Endothelial cell of umbilical vein (primary cell): ENCODE measurements around the gene ADPRH. TPM values are rescaled to one million over a fixed set of nuclear protein-coding genes. Genes with fewer than 3 reads are reported as not detected.
A peak's percentile ranks its signal among the peaks of the same experiment; 100 is the strongest.

Experiments
- BruUV-seq: library from RNA; stranded (reverse); fragments of 400-500 nt; replicated peaks from 2 replicates; lab custom pipeline; 2021; lab: Mats Ljungman, UMichigan
- CTCF ChIA-PET: fragments of 300-600, 350-600 bp; sonication (Branson Sonifier 250); formaldehyde crosslinking; loops from one replicate; lab custom pipeline; 2021; ENCODE audit warnings: antibody characterized with exemption, inconsistent platforms; lab: Charles Lee
- POLR2A ChIA-PET: fragments of 300-600, 350-600 bp; sonication (Branson Sonifier 250); formaldehyde crosslinking; loops from one replicate; lab custom pipeline; 2021; ENCODE audit warnings: antibody characterized with exemption, inconsistent platforms; lab: Charles Lee
- DNase-seq: peaks from one replicate; pipeline ENCODE4 v3.0.0-alpha.2; 2011; ENCODE audit warnings: low read depth, low spot score
- FAIRE-seq: peaks from 2 replicates; lab custom pipeline; 2011; peaks lifted over from hg19 to GRCh38; lab: Jason Lieb, UNC
- H2AFZ ChIP-seq: 2 replicates; pipeline ENCODE4 v1.6.0; 2012; ENCODE audit warnings: low read depth, low read length, control low read depth, inconsistent platforms
- H3K27ac ChIP-seq: 2 replicates; pipeline ENCODE4 v1.5.1; 2011; ENCODE audit warnings: low read depth, mild to moderate bottlenecking, control low read depth, low read length, moderate library complexity; ENCODE audit not compliant: insufficient read depth
- H3K27me3 ChIP-seq, 2 experiments: 2 replicates each; pipeline versions ENCODE4 v1.6.0 to v1.6.1; 2011; ENCODE audit warnings: low read length in 2 of 2, mixed read lengths in 1 of 2; ENCODE audit not compliant: control insufficient read depth in 2 of 2, insufficient read depth in 2 of 2
- H3K36me3 ChIP-seq, 2 experiments: 2 replicates in 1 of 2; 3 replicates in 1 of 2; pipeline ENCODE4 v1.5.1; 2011; ENCODE audit warnings: low read length in 2 of 2, mild to moderate bottlenecking in 1 of 2, moderate library complexity in 1 of 2; ENCODE audit not compliant: control insufficient read depth in 2 of 2, insufficient read depth in 2 of 2; ENCODE audit errors: extremely low read depth in 1 of 2
- H3K4me1 ChIP-seq: 3 replicates; pipeline ENCODE4 v1.5.1; 2011; ENCODE audit warnings: mild to moderate bottlenecking, low read length; ENCODE audit not compliant: control insufficient read depth, insufficient read depth; ENCODE audit errors: extremely low read depth
- H3K4me2 ChIP-seq: 2 replicates; pipeline ENCODE4 v1.6.1; 2011; ENCODE audit warnings: low read length, control low read depth, mixed read lengths; ENCODE audit not compliant: insufficient read depth
- H3K4me3 ChIP-seq, 3 experiments: fragments of 200-600 bp in 1 of 3; sonication (generic), shearing (Covaris generic) in 1 of 3; replicated peaks in 1 of 3; 2 replicates each; pipeline ENCODE4 v1.5.1; 2011 to 2016; ENCODE audit warnings: control low read depth in 3 of 3, low read length in 3 of 3, mild to moderate bottlenecking in 2 of 3, inconsistent platforms in 1 of 3, low read depth in 1 of 3, moderate library complexity in 1 of 3; ENCODE audit not compliant: insufficient read depth in 1 of 3
- H3K79me2 ChIP-seq: 2 replicates; pipeline ENCODE4 v1.6.0; 2012; ENCODE audit warnings: low read length, inconsistent platforms; ENCODE audit not compliant: control insufficient read depth, insufficient read depth
- H3K9ac ChIP-seq: replicated peaks from 2 replicates; pipeline ENCODE3; 2011; ENCODE audit warnings: low read length, control low read depth; ENCODE audit not compliant: insufficient read depth; ENCODE audit errors: extremely low read depth
- H3K9me1 ChIP-seq: replicated peaks from 3 replicates; pipeline ENCODE4 v1.6.0; 2011; ENCODE audit warnings: mild to moderate bottlenecking, low read length; ENCODE audit not compliant: control insufficient read depth, insufficient read depth; ENCODE audit errors: extremely low read depth
- H3K9me3 ChIP-seq: replicated peaks from 2 replicates; pipeline ENCODE4 v1.5.1; 2012; ENCODE audit warnings: low read length, inconsistent platforms; ENCODE audit not compliant: control insufficient read depth, insufficient read depth
- H4K20me1 ChIP-seq: replicated peaks from 2 replicates; pipeline ENCODE3; 2011; ENCODE audit warnings: mild to moderate bottlenecking, low read length; ENCODE audit not compliant: control insufficient read depth, insufficient read depth; ENCODE audit errors: extremely low read depth
- EZH2 ChIP-seq: IDR thresholded peaks from 2 replicates; pipeline ENCODE4 v1.6.1; 2012; ENCODE audit warnings: borderline replicate concordance, low read depth, mild to moderate bottlenecking, moderate library complexity, low read length, inconsistent platforms; ENCODE audit not compliant: severe bottlenecking
- FOS ChIP-seq: IDR thresholded peaks from 2 replicates; pipeline ENCODE4 v1.6.1; 2011; ENCODE audit warnings: mild to moderate bottlenecking, low read length, moderate library complexity, borderline replicate concordance; ENCODE audit not compliant: insufficient read depth
- GATA2 ChIP-seq: IDR thresholded peaks from 2 replicates; pipeline ENCODE4 v1.7.0; 2011; ENCODE audit warnings: low read depth, mild to moderate bottlenecking, moderate library complexity, mixed read lengths, low read length; ENCODE audit not compliant: insufficient read length, insufficient read depth
- JUN ChIP-seq: IDR thresholded peaks from 2 replicates; pipeline ENCODE4 v1.6.1; 2011; ENCODE audit warnings: borderline replicate concordance, low read depth; ENCODE audit not compliant: insufficient read length, insufficient read depth
- MYC ChIP-seq: IDR thresholded peaks from one replicate; pipeline ENCODE4 v1.6.1; 2011; ENCODE audit warnings: mild to moderate bottlenecking, low read depth, low read length
- POLR2A ChIP-seq: IDR thresholded peaks from 2 replicates; pipeline ENCODE4 v1.6.1; 2012; ENCODE audit warnings: low read depth, mild to moderate bottlenecking, control low read depth, low read length
- POLR2AphosphoS5 ChIP-seq: IDR thresholded peaks from 2 replicates; pipeline ENCODE4 v1.6.1; 2012; ENCODE audit warnings: low read depth, mild to moderate bottlenecking, control low read depth, low read length, moderate library complexity; ENCODE audit not compliant: insufficient read depth
- dilution Hi-C: fragments of 300-500 bp; cut with MboI; formaldehyde crosslinking; loops from one replicate; pipeline ENCODE4 v1.15.0; 2019; ENCODE audit warnings: low sequenced_read_pairs; ENCODE audit not compliant: extremely low pct_ligation_motif_present
- intact Hi-C: fragments of 100-400 bp; cut with micrococcal nuclease; formaldehyde crosslinking; loops from one replicate; pipeline ENCODE4 v1.10.0; 2022
- polyA plus RNA-seq, 4 experiments: library from polyadenylated mRNA; depleted of rRNA in 3 of 4; stranded (reverse) in 3 of 4; unstranded in 1 of 4; fragments of >200 nt; gene quantifications; 2 replicates each; pipeline versions ENCODE4 v1.2.1 to v1.2.3, GENCODE V29; 2011 to 2012; ENCODE audit warnings: missing spikeins in 1 of 4
- total RNA-seq: library from RNA; stranded (reverse); gene quantifications from 2 replicates; pipeline ENCODE4 v1.2.3, GENCODE V29; 2021
- TF ChIP-seq, protein P1 (sequence below), 2 donors: IDR thresholded peaks; 1 replicate in 1 of 2; 2 replicates in 1 of 2; pipeline ENCODE4 v1.5.1; 2011; ENCODE audit warnings: low read length in 2 of 2, mild to moderate bottlenecking in 2 of 2, moderate library complexity in 2 of 2, control low read depth in 1 of 2, inconsistent platforms in 1 of 2, low read depth in 1 of 2; ENCODE audit not compliant: insufficient read depth in 1 of 2; ENCODE audit errors: extremely low read depth in 1 of 2
- TF ChIP-seq, protein P2 (sequence below): IDR thresholded peaks from 2 replicates; pipeline ENCODE4 v1.6.1; 2011; ENCODE audit not compliant: insufficient read depth, insufficient read length

The ADPRH gene
- total and polyA plus RNA-seq, 2 donors (not counting 3 experiments of a cell fraction or from before 2014, with no cell fraction given) = 3.5 to 8.0 TPM

- no peaks in the 10 kb centered on the region for H3K27me3 ChIP-seq
- H4K20me1 ChIP-seq = no peaks in the 10 kb centered on the region
- no peak overlapping the region for H3K4me3 ChIP-seq
- ChIA-PET POLR2A (no interaction called here), CTCF (interaction anchor here (1.1 to 1.9 kb wide), 3 partner anchors 9 to 46 kb away, joined by 3 to 5 read pairs (median 4); no protein-coding TSS in a partner anchor)
- H3K9ac ChIP-seq = no peak overlapping the region
- no peak for DNase-seq
- no peak for FAIRE-seq
- TF ChIP-seq JUN (no peak), POLR2A (no peak), GATA2 (no peak), EZH2 (no peak), POLR2AphosphoS5 (no peak), FOS (no peak), MYC (no peak)
- TF ChIP-seq, protein P1, sequence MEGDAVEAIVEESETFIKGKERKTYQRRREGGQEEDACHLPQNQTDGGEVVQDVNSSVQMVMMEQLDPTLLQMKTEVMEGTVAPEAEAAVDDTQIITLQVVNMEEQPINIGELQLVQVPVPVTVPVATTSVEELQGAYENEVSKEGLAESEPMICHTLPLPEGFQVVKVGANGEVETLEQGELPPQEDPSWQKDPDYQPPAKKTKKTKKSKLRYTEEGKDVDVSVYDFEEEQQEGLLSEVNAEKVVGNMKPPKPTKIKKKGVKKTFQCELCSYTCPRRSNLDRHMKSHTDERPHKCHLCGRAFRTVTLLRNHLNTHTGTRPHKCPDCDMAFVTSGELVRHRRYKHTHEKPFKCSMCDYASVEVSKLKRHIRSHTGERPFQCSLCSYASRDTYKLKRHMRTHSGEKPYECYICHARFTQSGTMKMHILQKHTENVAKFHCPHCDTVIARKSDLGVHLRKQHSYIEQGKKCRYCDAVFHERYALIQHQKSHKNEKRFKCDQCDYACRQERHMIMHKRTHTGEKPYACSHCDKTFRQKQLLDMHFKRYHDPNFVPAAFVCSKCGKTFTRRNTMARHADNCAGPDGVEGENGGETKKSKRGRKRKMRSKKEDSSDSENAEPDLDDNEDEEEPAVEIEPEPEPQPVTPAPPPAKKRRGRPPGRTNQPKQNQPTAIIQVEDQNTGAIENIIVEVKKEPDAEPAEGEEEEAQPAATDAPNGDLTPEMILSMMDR (IDR thresholded peaks at IDR 0.05; ENCODE audit: extremely low read depth in 1 of 2, insufficient read depth in 1 of 2, low read depth in 1 of 2, low read length in 2 of 2) = no peak
- TF ChIP-seq, protein P2, sequence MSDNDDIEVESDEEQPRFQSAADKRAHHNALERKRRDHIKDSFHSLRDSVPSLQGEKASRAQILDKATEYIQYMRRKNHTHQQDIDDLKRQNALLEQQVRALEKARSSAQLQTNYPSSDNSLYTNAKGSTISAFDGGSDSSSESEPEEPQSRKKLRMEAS = no peak
- peak overlapping the region; percentile 23 for H3K27ac ChIP-seq
- H3K79me2 ChIP-seq = no peaks in the 10 kb centered on the region
- peaks cover 36% of the 10 kb centered on the region for H3K4me1 ChIP-seq
- no peaks in the 10 kb centered on the region for H3K9me3 ChIP-seq
- H3K36me3 ChIP-seq = no peaks in the 10 kb centered on the region
- no peak overlapping the region for H3K4me2 ChIP-seq
- no peak overlapping the region for H2AFZ ChIP-seq
- BruUV-seq = TSS peak; percentile 18
- dilution Hi-C loops = no loop called here
- intact Hi-C loops = loop anchor here (2.0 kb wide), 1 partner anchor 41 kb away; the partner anchor contains the start of gene COX17
- H3K9me1 ChIP-seq = no peaks in the 10 kb centered on the region
Measured at GRCh38 chr3:119635719-119636118, 56.4 kb downstream of the ADPRH start.
